Thoracic aorta (tissue), 2 donors: ENCODE data around the gene GPC3. TPM values are rescaled to one million over a fixed set of nuclear protein-coding genes. Genes with fewer than 3 reads are reported as not detected.

Experiments
- ATAC-seq: fragments of 150-250 bp; one replicate; pipeline ENCODE4 v1.8.0; 2017; ENCODE audit warnings: low read depth; ENCODE audit not compliant: insufficient number of reproducible peaks, low FRiP score
- DNase-seq: peaks from one replicate; pipeline ENCODE4 v3.0.0-alpha.2; 2020; ENCODE audit warnings: low spot score
- H3K27ac ChIP-seq, 2 donors: fragments of 200-600 bp; sonication (generic); 1 replicate in 1 of 2; 2 replicates in 1 of 2; pipeline ENCODE4 v1.5.1; 2016; ENCODE audit warnings: mild to moderate bottlenecking in 2 of 2, moderate library complexity in 2 of 2
- H3K27me3 ChIP-seq: fragments of 200-600 bp; sonication (generic); replicated peaks from 2 replicates; pipeline ENCODE4 v1.6.0; 2016; ENCODE audit warnings: mild to moderate bottlenecking; ENCODE audit not compliant: insufficient read depth
- H3K36me3 ChIP-seq: fragments of 200-600 bp; sonication (generic); one replicate; pipeline ENCODE4 v1.5.1; 2016
- H3K4me1 ChIP-seq, 2 donors: fragments of 200-600 bp; sonication (generic); 1 replicate in 1 of 2; 2 replicates in 1 of 2; pipeline versions ENCODE4 v1.5.1 to v1.6.0; 2016; ENCODE audit warnings: low read depth in 2 of 2, mild to moderate bottlenecking in 1 of 2; ENCODE audit not compliant: control insufficient read depth in 1 of 2
- H3K4me3 ChIP-seq: fragments of 200-600 bp; sonication (generic); 2 replicates; pipeline ENCODE4 v1.5.1; 2016; ENCODE audit warnings: mild to moderate bottlenecking
- H3K9me3 ChIP-seq: fragments of 200-600 bp; sonication (generic); 2 replicates; pipeline ENCODE4 v1.5.1; 2016
- CTCF ChIP-seq: fragments of 200-600 bp; sonication (generic); IDR thresholded peaks from one replicate; pipeline ENCODE4 v1.5.1; 2019; ENCODE audit warnings: antibody characterized with exemption
- total RNA-seq, 2 donors: library from RNA; depleted of rRNA; stranded (reverse); fragments of >200 nt; gene quantifications; one replicate each; pipeline versions ENCODE4 v1.1.0 to v1.2.3, GENCODE V29; 2016

GPC3 gene
- total RNA-seq, 2 donors from 2014 or later, result 2.6 to 5.6 TPM

DNA sequence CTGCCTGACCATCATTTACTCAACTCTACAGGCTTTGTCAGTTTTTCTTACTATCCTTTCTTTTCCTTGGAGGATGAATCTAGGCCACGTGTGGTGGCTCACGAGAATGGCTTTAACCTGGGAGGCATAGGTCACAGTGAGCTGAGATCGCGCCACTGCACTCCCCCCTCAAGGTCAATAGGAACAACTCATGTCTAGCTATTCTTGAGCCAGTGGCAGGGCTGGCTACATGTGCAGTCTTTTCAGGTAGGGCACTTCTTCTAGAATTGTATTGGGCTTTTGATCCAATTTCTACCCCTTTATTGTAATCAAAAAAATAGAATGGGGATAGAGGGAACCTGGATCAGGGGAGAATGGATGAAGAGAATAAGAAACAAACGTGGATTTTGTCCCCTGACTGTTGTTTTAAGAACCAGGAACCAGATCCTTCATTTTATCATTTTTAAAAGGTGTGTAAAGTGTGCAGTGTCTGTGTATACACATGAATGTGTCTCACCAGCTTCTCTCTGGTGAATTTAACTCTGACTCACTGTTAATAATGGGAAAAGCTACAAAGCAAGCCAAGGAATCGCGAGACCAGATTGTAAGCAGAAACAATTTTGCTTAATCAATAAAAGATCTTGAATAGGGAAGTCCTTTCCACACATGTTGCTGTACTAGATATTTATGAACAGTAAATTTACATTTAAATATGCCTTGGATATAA, 286.2 kb downstream of the GPC3 start:
- ATAC-seq (no peak), DNase-seq (no peak)
- Histone ChIP-seq H3K4me1 (no peaks in the 10 kb centered on the region), H3K36me3 (no peaks in the 10 kb centered on the region), H3K4me3 (no peak overlapping the region), H3K27me3 (no peaks in the 10 kb centered on the region), H3K9me3 (no peaks in the 10 kb centered on the region), H3K27ac (no peak overlapping the region)
- no peak for TF ChIP-seq CTCF

- Histone ChIP-seq H3K9me3 (no peaks in the 10 kb centered on the region), H3K27me3 (no peaks in the 10 kb centered on the region), H3K27ac (no peak overlapping the region), H3K36me3 (no peaks in the 10 kb centered on the region), H3K4me3 (no peak overlapping the region), H3K4me1 (no peaks in the 10 kb centered on the region)
- ATAC-seq (no peak), DNase-seq (no peak)
- TF ChIP-seq CTCF, result no peak
Measured at GRCh38 chrX:133698298-133698697, 287.1 kb downstream of the GPC3 start.

DNA sequence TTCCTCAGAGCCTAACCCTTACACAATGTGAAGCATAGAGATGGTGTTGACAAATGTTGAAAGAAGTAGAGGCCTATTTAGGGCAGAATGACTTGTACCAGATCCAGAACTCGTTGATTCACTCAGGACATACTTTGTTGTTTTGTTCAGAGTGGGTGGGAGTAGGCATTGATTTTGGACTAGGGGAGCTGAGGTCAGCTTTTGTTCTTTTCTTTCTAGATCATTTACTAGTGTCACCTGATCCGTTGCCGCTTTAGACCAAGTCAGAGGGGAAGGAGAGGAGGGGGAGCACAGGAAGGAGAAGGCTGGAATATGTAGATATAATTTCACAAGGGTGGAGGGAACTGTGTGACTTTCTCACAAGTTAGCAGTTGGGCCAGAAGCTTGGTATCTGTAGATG, 287.7 kb downstream of the GPC3 start:
- Histone ChIP-seq H3K27me3 (no peaks in the 10 kb centered on the region), H3K4me1 (no peaks in the 10 kb centered on the region), H3K4me3 (no peak overlapping the region), H3K36me3 (no peaks in the 10 kb centered on the region), H3K9me3 (no peaks in the 10 kb centered on the region), H3K27ac (no peak overlapping the region)
- no peak for TF ChIP-seq CTCF
- DNase-seq (no peak), ATAC-seq (no peak)

- ATAC-seq (no peak), DNase-seq (no peak)
- H3K27ac ChIP-seq, result no peak overlapping the region
- no peaks in the 10 kb centered on the region for H3K36me3 ChIP-seq
- no peak for TF ChIP-seq CTCF
- H3K4me1 ChIP-seq, result no peaks in the 10 kb centered on the region
- no peaks in the 10 kb centered on the region for H3K9me3 ChIP-seq
- no peak overlapping the region for H3K4me3 ChIP-seq
- no peaks in the 10 kb centered on the region for H3K27me3 ChIP-seq
Measured at GRCh38 chrX:133689997-133690599, 295.3 kb downstream of the GPC3 start.

GRCh38 chrX:133685822-133686221, 299.6 kb downstream of the GPC3 start:
- TF ChIP-seq CTCF, result no peak
- H3K36me3 ChIP-seq, result no peaks in the 10 kb centered on the region
- no peak for DNase-seq
- no peaks in the 10 kb centered on the region for H3K27me3 ChIP-seq
- no peak for ATAC-seq
- no peak overlapping the region for H3K27ac ChIP-seq
- H3K4me3 ChIP-seq, result no peak overlapping the region
- H3K4me1 ChIP-seq, result no peaks in the 10 kb centered on the region
- no peaks in the 10 kb centered on the region for H3K9me3 ChIP-seq
